NCI-H1417 treated with DMSO at 0.1 percent for 48 hours (cell line): Measurements from ENCODE around the gene MORC1.
"Not testable (repeated sequence)": the region's sequence is repeated elsewhere in the genome, so short reads cannot be mapped to it uniquely, and the experiment has no call there.

Experiments used
- DNase-seq: peaks from one replicate; lab custom pipeline; 2025; lab: John Stamatoyannopoulos, UW

Gene MORC1

GRCh38 chr3:109117939-109118338 is at the start of gene MORC1:
MORC1 (minus strand) TSS chr3:109118134; CDS start chr3:109118059, 75 bp downstream.
- no peak for DNase-seq

GRCh38 chr3:109165905-109166304 is 48.0 kb upstream of the MORC1 start:
- DNase-seq: no peak

- DNase-seq: no peak
Measured at GRCh38 chr3:109161487-109162123, 43.7 kb upstream of the MORC1 start.

- no peak for DNase-seq
Measured at GRCh38 chr3:109155828-109156227, 37.9 kb upstream of the MORC1 start.

DNA sequence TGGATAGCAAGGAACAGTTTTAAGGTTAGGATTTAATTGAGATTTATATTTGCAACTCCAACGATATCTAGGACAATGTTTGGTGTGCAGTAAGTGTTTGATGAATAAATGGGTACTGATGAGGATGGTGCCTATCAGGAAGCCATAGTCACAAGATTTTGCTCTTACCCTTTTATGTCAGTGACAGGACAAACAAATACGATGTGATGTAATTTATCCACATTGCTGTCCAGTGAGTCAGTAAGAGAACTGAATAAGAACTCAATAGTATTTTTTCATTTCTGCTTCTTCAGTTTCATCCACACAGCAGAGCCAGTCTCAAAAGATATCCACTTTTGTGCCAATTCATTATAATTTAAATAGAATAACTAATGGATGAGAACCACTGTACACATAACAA is 37.0 kb upstream of the MORC1 start:
- no peak for DNase-seq

DNA sequence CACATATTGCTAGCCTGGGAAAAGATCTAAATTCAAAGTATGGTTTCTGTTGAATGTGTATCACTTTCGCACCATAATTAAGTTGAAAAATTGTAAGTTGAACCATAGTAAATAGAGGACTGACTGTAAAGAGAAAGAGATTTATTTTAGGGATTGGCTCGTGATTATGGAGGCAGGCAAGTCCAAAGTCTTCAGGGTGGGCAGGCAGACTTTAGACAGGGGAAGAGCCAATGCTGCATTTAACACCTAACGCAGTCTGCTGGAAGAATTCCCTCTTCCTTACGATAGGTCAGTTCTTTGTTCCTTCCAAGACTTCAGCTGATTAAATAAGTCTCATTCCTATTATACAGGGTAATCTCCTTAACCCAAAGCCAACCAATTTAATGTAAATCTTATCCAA is 34.4 kb upstream of the MORC1 start:
- no peak for DNase-seq

DNA sequence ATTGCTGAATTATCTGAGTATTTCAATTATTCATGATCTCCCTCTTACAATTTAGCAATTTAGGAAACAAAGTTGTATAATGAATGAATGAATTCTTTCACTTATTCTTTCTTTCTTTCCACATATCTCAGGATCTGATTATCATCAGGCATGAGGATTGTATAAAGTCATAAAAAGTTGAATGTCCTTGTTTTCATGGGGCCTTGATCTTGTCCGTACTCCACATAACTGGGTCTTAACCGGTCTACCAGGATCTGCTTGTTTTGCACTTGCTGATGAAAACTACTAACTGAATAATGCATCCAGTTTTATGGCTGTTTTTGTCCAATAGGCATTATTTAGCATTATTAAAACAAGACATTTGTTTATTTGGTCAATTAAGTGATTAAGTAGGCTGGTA is 31.1 kb upstream of the MORC1 start:
- no peak for DNase-seq

GRCh38 chr3:109143646-109144045 is 25.7 kb upstream of the MORC1 start:
- DNase-seq: no peak

DNA sequence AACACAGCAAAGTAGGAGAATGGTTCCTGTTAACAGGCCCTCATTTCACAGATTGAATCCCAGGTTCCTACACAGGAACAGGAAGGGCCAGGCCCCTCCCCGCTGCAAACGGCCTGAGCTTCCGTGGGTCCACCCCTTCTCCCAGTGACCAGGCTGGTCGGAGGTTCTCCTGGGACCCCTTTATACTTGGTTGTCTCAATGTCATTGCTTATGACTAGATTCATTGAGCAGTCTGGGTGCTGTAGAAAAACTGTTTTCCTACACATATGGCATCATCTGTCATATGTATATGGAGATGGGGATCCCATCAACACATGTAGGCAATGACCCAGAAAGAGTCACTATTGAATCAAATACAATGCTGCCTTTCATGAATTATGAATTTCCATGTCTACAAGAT is 22.4 kb upstream of the MORC1 start:
- no peak for DNase-seq

GRCh38 chr3:109137761-109138160 is 19.8 kb upstream of the MORC1 start:
- DNase-seq: no peak

- DNase-seq: no peak
Measured at GRCh38 chr3:109136523-109136922, 18.6 kb upstream of the MORC1 start, which contains the start of gene C3orf85. C3orf85 (plus strand) TSS chr3:109136719; CDS start chr3:109136848, 129 bp downstream.

DNA sequence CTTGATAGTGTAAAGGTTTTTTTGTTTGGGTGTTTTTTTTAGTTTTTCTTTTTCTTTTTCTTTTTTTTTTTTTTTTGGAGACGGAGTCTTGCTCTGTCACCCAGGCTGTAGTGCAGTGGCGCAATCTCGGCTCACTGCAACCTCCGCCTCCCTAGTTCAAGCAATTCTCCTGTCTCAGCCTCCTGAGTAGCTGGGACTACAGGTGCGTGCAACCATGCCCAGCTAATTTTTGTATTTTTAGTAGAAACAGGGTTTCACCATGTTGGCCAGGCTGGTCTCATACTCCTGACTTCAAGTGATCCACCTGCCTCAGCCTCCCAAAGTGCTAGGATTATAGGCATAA is 15.5 kb upstream of the MORC1 start:
- DNase-seq: not testable (repeated sequence)

- no peak for DNase-seq
Measured at GRCh38 chr3:109132801-109133473, 15.0 kb upstream of the MORC1 start.

GRCh38 chr3:109131276-109131675 is 13.3 kb upstream of the MORC1 start:
- DNase-seq: no peak

GRCh38 chr3:109127553-109127952 is 9.6 kb upstream of the MORC1 start:
- DNase-seq: no peak

- DNase-seq: no peak
Measured at GRCh38 chr3:109125902-109126301, 8.0 kb upstream of the MORC1 start.

GRCh38 chr3:109122690-109123089 is 4.8 kb upstream of the MORC1 start:
- DNase-seq: no peak

- no peak for DNase-seq
Measured at GRCh38 chr3:109118584-109118983, 650 bp upstream of the MORC1 start.

- DNase-seq: no peak
Measured at GRCh38 chr3:109116031-109116430, 1.9 kb downstream of the MORC1 start.

GRCh38 chr3:109115451-109115850 is 2.5 kb downstream of the MORC1 start:
- DNase-seq: no peak

- DNase-seq: no peak
Measured at GRCh38 chr3:109114746-109115145, 3.2 kb downstream of the MORC1 start.

- no peak for DNase-seq
Measured at GRCh38 chr3:109112946-109113760, 4.8 kb downstream of the MORC1 start.

DNA sequence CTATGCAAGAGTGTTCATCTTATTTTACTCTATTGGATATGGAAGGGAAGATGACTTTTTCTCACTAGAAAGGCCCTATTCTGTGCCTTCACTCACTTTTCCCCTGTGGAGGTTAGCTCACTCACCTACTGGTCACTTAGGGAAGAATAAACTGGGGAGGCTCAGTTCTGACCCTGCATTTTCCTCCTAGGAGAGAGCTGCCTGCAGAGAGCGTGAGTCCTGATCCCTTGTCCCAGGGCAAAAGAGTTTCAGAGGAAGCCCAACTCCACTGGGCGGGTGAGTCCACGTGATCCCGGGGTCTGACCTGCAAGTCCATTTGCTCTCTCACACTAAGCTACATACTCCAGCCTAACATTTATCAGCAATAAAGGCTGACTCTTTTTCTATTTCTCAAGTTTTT is 8.4 kb downstream of the MORC1 start:
- no peak for DNase-seq
